Measurements from ENCODE around the gene POLR3F. TPM values are rescaled to one million over a fixed set of nuclear protein-coding genes. Genes with fewer than 3 reads are reported as not detected.
"Not testable (repeated sequence)": the region's sequence is repeated elsewhere in the genome, so short reads cannot be mapped to it uniquely, and the experiment has no call there.

Gene POLR3F
- total RNA-seq, 3 donors from 2014 or later, result 5.3 to 9.1 (median 6.6) TPM

GRCh38 chr20:18523066-18523465 is 55.9 kb downstream of the POLR3F start:
- ATAC-seq (no peak), DNase-seq (no peak)
- Histone ChIP-seq H3K36me3 (ENCODE audit: low read depth) (peaks cover 20% of the 10 kb centered on the region), H3K9me3 (no peaks in the 10 kb centered on the region), H3K4me1 (ENCODE audit: low read depth) (no peaks in the 10 kb centered on the region), H3K4me3 (no peak overlapping the region)
- TF ChIP-seq CTCF (IDR thresholded peaks at IDR 0.05), result no peak
- intact Hi-C loops (cut with DNase I, micrococcal nuclease), result no loop called here

- Histone ChIP-seq H3K36me3 (ENCODE audit: low read depth) (peaks cover 29% of the 10 kb centered on the region), H3K4me3 (no peak overlapping the region), H3K9me3 (no peaks in the 10 kb centered on the region), H3K4me1 (ENCODE audit: low read depth) (no peaks in the 10 kb centered on the region)
- no peak for ATAC-seq
- DNase-seq, result no peak
- TF ChIP-seq CTCF (IDR thresholded peaks at IDR 0.05), result no peak
- intact Hi-C loops (cut with DNase I, micrococcal nuclease), result no loop called here
These were observed 57.5 kb downstream of the POLR3F start for GRCh38 chr20:18524646-18525045.

DNA sequence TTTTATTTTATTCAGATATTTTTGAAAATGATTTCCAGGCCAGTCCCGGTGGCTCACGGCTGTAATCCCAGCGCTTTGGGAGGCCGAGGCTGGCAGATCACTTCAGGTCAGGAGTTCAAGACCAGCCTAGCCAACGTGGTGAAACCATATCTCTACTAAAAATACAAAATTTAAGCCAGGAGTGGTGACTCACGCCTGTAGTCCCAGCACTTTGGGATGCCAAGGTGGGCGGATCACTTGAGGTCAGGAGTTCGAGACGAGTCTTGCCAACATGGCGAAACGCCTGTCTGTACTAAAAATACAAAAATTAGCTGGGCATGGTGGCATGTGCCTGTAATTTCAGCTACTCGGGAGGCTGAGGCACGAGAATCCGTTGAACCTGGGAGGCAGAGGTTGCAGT is 59.6 kb downstream of the POLR3F start:
- intact Hi-C loops (cut with DNase I, micrococcal nuclease); DNase-seq; ATAC-seq; H3K9me3 ChIP-seq; H3K4me3 ChIP-seq; H3K4me1 ChIP-seq (ENCODE audit: low read depth): not testable (repeated sequence)
- H3K36me3 ChIP-seq (ENCODE audit: low read depth), result peaks cover 29% of the 10 kb centered on the region

DNA sequence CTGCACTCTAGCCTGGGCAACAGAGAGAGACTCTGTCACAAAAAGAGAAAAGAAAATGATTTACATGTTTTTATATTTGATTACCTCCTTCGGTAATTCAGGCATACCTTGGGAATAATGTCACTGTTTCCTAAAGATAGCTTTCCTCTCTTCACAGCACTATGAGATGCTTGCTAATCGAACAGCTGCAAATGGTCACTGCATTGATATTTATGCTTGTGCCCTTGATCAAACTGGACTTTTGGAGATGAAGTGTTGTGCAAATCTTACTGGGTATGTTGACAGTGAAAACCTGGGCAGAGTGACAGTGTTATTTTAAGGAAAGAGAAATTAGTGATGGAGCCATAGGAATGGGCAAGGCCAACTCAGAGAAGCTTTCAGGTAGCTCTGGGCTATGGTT is 60.1 kb downstream of the POLR3F start:
- peaks cover 29% of the 10 kb centered on the region for H3K36me3 ChIP-seq (ENCODE audit: low read depth)
- no peak for DNase-seq
- ATAC-seq, result no peak
- H3K9me3 ChIP-seq, result no peaks in the 10 kb centered on the region
- intact Hi-C loops (cut with DNase I, micrococcal nuclease), result no loop called here
- H3K4me3 ChIP-seq, result no peak overlapping the region
- TF ChIP-seq CTCF (IDR thresholded peaks at IDR 0.05), result no peak
- no peaks in the 10 kb centered on the region for H3K4me1 ChIP-seq (ENCODE audit: low read depth)

DNA sequence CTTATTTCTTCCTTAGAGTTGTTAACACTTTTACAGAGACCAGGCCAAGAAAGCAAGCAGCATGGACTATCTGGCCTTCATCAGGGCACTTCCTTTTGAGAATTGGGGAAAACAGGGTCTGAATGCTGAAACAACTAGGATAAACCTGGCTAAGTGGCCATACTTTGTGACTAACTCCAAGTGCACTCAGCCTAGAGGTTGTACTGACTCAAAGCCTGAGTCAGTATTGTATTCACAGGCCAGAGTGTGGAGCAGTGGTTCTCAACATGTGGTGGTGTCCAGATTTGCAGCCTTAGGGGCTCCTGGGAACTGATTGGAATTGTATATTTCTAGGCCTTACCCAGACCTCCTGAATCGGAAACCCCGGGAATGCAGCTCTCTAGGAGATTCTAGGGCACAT is 60.6 kb downstream of the POLR3F start:
- no peak for TF ChIP-seq CTCF (IDR thresholded peaks at IDR 0.05)
- no peak for ATAC-seq
- DNase-seq, result no peak
- Histone ChIP-seq H3K9me3 (no peaks in the 10 kb centered on the region), H3K4me1 (ENCODE audit: low read depth) (no peaks in the 10 kb centered on the region), H3K4me3 (no peak overlapping the region), H3K36me3 (ENCODE audit: low read depth) (peaks cover 29% of the 10 kb centered on the region)
- intact Hi-C loops (cut with DNase I, micrococcal nuclease), result no loop called here

GRCh38 chr20:18529041-18529440 is 61.9 kb downstream of the POLR3F start:
- Histone ChIP-seq H3K4me3 (no peak overlapping the region), H3K36me3 (ENCODE audit: low read depth) (peaks cover 29% of the 10 kb centered on the region)

More at GRCh38 chr20:18529041-18529440, 61.9 kb downstream of the POLR3F start:
- DNase-seq (no peak), ATAC-seq (no peak)
- H3K4me1 ChIP-seq (ENCODE audit: low read depth), result no peaks in the 10 kb centered on the region
- no peaks in the 10 kb centered on the region for H3K9me3 ChIP-seq
- TF ChIP-seq CTCF (IDR thresholded peaks at IDR 0.05), result no peak
- intact Hi-C loops (cut with DNase I, micrococcal nuclease), result no loop called here
